Measurements from ENCODE around the gene MRPL12.
"Not testable (repeated sequence)": the region's sequence is repeated elsewhere in the genome, so short reads cannot be mapped to it uniquely, and the experiment has no call there.

Gene MRPL12

GRCh38 chr17:81717766-81718089 lies 14.6 kb downstream of the MRPL12 start:
- no peak for DNase-seq

GRCh38 chr17:81719410-81720266 lies 16.5 kb downstream of the MRPL12 start:
- DNase-seq: no peak

- no peak for DNase-seq
Observed at GRCh38 chr17:81720267-81721071, 17.3 kb downstream of the MRPL12 start.

- no peak for DNase-seq
Observed at GRCh38 chr17:81722184-81723120, 19.3 kb downstream of the MRPL12 start.

- no peak for DNase-seq
Observed at GRCh38 chr17:81723651-81724209, 20.6 kb downstream of the MRPL12 start.

- DNase-seq: no peak
Observed at GRCh38 chr17:81725439-81725838, 22.3 kb downstream of the MRPL12 start.

GRCh38 chr17:81726004-81726403 lies 22.8 kb downstream of the MRPL12 start:
- no peak for DNase-seq

GRCh38 chr17:81727324-81728031 lies 24.3 kb downstream of the MRPL12 start:
- no peak for DNase-seq

GRCh38 chr17:81733507-81734404 lies 30.6 kb downstream of the MRPL12 start:
- peak; percentile 49 for DNase-seq

- no peak for DNase-seq
Observed at GRCh38 chr17:81734405-81735263, 31.5 kb downstream of the MRPL12 start.

GRCh38 chr17:81735264-81736102 lies 32.3 kb downstream of the MRPL12 start:
- no peak for DNase-seq

- no peak for DNase-seq
Observed at GRCh38 chr17:81737947-81738800, 35.0 kb downstream of the MRPL12 start.

GRCh38 chr17:81738801-81739393 lies 35.7 kb downstream of the MRPL12 start:
- DNase-seq: no peak

- not testable (repeated sequence) for DNase-seq
Observed at GRCh38 chr17:81739593-81739992, 36.4 kb downstream of the MRPL12 start.

- DNase-seq: no peak
Observed at GRCh38 chr17:81740395-81740961, 37.3 kb downstream of the MRPL12 start.

- no peak for DNase-seq
Observed at GRCh38 chr17:81741049-81741593, 38.0 kb downstream of the MRPL12 start.

Data from CD4-positive, alpha-beta T cell treated with Interleukin-4 for 4 hours (primary cell).